Retina (tissue), 1 donor: ENCODE measurements around the gene FAM219A.

ENCODE experiments used
- DNase-seq: peaks from one replicate; pipeline ENCODE4 v3.0.0-alpha.2; 2016

FAM219A gene

GRCh38 chr9:34399729-34400128 is 58.6 kb downstream of the FAM219A start:
- no peak for DNase-seq

GRCh38 chr9:34398875-34399274 is 59.5 kb downstream of the FAM219A start:
- no peak for DNase-seq

- no peak for DNase-seq
These were observed 61.8 kb downstream of the FAM219A start for GRCh38 chr9:34396276-34397214.

- DNase-seq = no peak
These were observed 65.9 kb downstream of the FAM219A start for GRCh38 chr9:34392511-34392910.

- no peak for DNase-seq
These were observed 71.1 kb downstream of the FAM219A start for GRCh38 chr9:34387239-34387638.

- no peak for DNase-seq
These were observed 71.7 kb downstream of the FAM219A start for GRCh38 chr9:34386656-34387055.

GRCh38 chr9:34385561-34386230 is 72.7 kb downstream of the FAM219A start:
- DNase-seq = no peak

GRCh38 chr9:34384368-34385165 is 73.8 kb downstream of the FAM219A start:
- no peak for DNase-seq

GRCh38 chr9:34383904-34384303 is 74.5 kb downstream of the FAM219A start:
- no peak for DNase-seq

- DNase-seq = no peak
These were observed 75.5 kb downstream of the FAM219A start for GRCh38 chr9:34382879-34383278.

GRCh38 chr9:34382054-34382453 is 76.3 kb downstream of the FAM219A start:
- DNase-seq = no peak

- no peak for DNase-seq
These were observed 77.0 kb downstream of the FAM219A start for GRCh38 chr9:34381323-34381722.

GRCh38 chr9:34380511-34381315 is 77.7 kb downstream of the FAM219A start:
- DNase-seq = peak; percentile 85

- peak; percentile 56 for DNase-seq
These were observed 78.3 kb downstream of the FAM219A start for GRCh38 chr9:34380034-34380510.

GRCh38 chr9:34379334-34380033 is 78.9 kb downstream of the FAM219A start:
- DNase-seq = peak; percentile 92

GRCh38 chr9:34378376-34379060 is 79.9 kb downstream of the FAM219A start:
- no peak for DNase-seq

- DNase-seq = no peak
These were observed 81.0 kb downstream of the FAM219A start for GRCh38 chr9:34377404-34377746.

- DNase-seq = peak; percentile 89
These were observed 81.6 kb downstream of the FAM219A start, which contains the start of gene MYORG for GRCh38 chr9:34376596-34377403. Gene MYORG (minus strand): TSS chr9:34376898. CDS start chr9:34372943, 3,955 bp downstream.

GRCh38 chr9:34375901-34376595 is 82.3 kb downstream of the FAM219A start:
- DNase-seq = no peak
